Inflammatory macrophage treated with lipopolysaccharide for 4 hours (primary cell): Measurements from ENCODE around the gene CLDN16.
A peak's percentile ranks its signal among the peaks of the same experiment; 100 is the strongest.

Experiments used
- DNase-seq: peaks from one replicate; pipeline ENCODE4 v3.0.0-alpha.2; 2020

Gene CLDN16

DNA sequence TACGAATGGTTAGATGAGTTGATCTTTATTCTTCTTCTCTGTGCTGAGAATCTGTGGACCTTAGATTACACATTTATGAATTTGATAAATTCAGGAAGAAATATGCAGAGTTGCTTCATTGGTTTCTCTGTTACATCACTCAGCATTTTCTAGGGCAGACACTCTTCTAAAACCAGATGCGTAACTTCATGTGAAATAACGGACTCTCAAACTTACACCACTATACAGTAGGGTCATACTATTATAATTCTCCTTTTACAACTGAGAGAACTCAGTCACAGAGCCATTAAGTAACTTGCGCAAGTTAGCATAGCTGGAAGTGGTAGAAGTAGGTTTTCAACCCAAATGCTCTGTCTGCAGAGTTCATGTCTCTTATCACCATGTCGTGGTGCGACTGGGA is 56.0 kb downstream of the CLDN16 start:
- DNase-seq, result peak; percentile 52

DNA sequence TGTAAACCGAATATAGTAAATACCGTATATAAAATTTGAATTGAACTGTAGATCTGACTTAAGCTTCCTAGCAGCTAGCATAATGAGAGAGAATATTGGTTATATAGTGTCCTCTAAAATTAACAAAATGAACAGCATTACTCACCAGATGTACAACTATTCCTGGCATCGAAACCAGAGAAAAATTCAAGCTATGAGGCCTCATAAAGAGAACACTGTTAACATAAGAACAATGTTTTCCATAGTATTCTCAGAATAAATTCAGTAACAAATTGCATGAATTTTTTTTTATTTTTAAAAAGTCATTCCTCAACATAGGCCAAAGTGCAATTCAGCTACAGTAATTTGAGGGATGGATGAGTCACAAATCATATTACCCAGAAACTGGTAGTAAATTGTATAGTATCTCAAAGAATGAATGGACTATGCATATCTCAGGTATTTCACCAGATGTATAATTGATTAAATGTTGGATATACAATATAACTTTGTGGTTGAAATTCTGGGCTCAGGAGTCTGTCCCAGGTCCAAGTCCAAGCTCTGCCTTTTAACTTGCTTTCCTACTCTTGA is 56.7 kb downstream of the CLDN16 start:
- no peak for DNase-seq

DNA sequence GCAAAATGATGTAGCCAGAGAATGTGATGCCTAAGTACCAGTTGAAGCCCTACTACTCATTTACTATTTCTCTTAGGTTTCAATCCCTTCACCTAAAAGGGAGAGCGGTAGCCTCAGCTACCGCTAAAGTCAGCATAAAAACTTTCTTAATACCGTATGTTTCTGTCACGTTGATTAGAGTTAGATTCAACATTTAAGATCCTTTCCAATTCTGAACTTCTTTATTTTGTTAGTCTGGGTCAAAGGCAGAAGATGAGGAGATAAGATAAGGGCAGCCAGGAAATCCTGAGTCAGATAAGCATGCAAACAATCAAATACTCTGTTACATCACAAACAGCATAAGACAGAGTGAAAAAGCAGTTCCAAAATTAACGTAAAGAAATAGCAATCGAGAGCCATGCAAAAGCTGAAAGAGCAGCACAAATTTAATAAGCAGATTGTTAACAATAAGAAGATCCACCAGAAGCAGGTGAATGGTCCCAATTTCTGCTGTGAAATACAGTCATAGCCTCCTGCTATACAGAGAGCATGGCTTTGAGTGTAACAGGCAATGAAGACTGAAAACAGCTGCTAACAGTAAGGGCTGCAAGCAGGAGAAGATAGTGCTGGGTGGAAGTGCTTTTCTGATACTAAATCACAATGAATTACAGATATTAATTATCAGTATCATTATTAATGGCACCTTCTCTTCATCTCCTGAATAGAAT is 58.8 kb downstream of the CLDN16 start:
- DNase-seq, result no peak

DNA sequence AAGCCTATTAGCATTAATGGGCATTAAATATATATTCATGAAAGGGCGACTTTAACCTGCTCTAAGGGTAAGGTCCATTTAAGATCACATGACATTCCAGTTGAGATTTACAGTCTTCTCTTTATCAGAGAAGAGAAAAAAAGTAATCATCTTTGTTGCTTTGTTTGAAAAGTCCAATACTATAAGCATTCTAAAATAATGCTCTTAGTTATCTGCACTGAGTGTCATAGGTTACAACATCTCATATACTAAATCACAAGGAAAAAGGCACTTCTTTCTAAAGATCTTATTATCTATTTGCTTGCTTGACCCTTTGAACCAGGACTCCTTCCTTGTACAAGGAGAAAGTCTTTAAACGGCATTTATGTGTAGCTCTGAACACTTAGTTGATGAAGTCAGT is 60.3 kb downstream of the CLDN16 start:
- no peak for DNase-seq

DNA sequence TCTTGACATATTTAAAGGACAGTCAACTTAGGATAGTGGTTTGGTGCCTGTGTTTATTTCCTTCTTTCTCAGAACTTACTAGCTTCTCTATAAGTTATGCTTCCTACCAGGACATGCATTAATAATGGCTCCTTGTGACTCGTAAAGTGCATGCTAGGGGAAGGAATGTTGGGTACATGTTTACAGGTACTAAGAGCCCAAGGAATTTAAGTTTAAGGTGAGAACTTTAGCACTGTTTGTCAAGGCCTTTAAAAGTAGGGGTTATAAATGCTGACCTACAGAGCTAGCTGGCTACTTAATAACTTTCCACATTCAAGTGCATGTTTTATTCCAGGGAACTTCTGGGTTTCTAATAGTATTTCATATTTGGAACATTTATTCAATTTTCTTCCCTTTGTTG is 61.8 kb downstream of the CLDN16 start, which contains the start of gene TMEM207:
Gene TMEM207, minus strand, starts transcription at position 101 of the 400 bp plus-strand sequence. Its CDS starts 92 bp downstream, at position 9.
- no peak for DNase-seq

DNA sequence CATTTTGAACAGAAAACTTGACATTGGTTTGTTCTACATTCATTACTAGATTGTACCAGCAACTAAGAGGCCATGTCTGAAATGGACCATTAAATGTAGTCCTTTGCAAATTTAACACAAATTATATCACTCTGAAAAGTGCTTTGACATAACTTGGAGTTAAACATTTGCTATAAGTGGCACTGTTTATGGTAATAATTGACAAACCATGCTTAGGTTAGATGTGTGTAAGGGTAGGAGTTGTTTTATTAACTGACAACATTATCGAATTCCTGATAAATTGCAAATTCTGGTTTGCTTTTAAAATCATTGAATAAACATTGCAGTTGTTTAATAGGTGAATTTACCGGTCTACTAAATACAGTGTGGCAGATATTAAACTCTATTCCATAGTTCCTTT is 67.9 kb downstream of the CLDN16 start:
- DNase-seq, result no peak

DNA sequence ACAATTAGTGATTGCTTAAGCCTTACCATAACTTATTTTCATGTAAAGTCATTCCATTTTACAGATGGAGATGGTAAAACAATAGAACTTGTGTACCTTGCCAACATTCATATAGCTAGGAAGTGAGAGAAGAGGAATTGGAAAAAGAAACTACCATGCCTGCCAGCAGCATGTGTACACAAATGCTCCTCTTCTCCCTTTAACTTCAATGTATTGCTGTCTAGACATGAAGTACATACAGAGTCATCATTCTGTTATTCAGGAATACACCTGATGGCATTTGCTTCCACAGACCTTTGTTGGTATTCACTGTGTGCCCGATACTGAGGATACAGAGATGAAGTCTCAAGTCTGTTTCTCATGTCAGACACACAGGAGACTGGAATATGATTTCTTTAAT is 68.8 kb downstream of the CLDN16 start:
- DNase-seq, result no peak

DNA sequence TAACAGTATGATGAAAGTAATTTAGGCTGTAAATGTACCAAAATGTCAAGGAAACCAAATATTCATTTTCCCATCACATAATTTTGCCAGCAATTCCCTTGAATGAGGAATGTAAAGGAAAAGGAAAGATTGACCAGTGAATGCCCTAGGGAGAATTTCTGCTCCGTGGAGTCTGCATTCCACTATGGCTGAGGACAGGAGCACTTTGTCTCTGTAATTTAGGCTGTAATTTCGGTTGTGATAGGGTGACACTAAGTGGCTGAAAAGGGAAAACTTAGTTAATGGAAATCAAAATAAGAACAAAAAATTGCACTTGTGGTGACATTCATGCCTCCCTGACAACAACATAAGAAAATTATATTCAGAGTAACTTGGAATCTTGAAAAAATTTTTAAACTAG is 70.1 kb downstream of the CLDN16 start:
- no peak for DNase-seq
